Suprapubic skin (tissue), 3 donors: ENCODE results near the gene ALOX5AP.

ENCODE experiments used
- CTCF ChIP-seq, 2 donors: fragments of 200-600 bp in 1 of 2; fragments of 450-650 bp in 1 of 2; sonication (generic) in 1 of 2; IDR thresholded peaks; one replicate each; pipeline ENCODE4 v1.5.1; 2016 to 2019; ENCODE audit warnings: antibody characterized with exemption in 2 of 2, mild to moderate bottlenecking in 1 of 2, moderate library complexity in 1 of 2
- EP300 ChIP-seq: sonication (generic); formaldehyde crosslinking; IDR thresholded peaks from one replicate; pipeline ENCODE4 v1.6.1; 2017; ENCODE audit warnings: antibody characterized with exemption
- POLR2A ChIP-seq, 2 donors: fragments of 450-650 bp; IDR thresholded peaks; one replicate each; pipeline ENCODE4 v1.6.1; 2017; ENCODE audit warnings: antibody characterized with exemption in 2 of 2, mild to moderate bottlenecking in 2 of 2, moderate library complexity in 2 of 2

GRCh38 chr13:30774214-30774730, 38.9 kb downstream of the ALOX5AP start:
- TF ChIP-seq POLR2A (IDR thresholded peaks at IDR 0.05) (no peak), CTCF (IDR thresholded peaks at IDR 0.05) (no peak), EP300 (no peak)
